Left lobe of liver (tissue), 2 donors: ENCODE results near the gene ATP13A1. TPM values are rescaled to one million over a fixed set of nuclear protein-coding genes. Genes with fewer than 3 reads are reported as not detected.
"Not testable (repeated sequence)": the region's sequence is repeated elsewhere in the genome, so short reads cannot be mapped to it uniquely, and the experiment has no call there.

Experiments
- ATAC-seq: fragments of 200-7000 bp; cut with Tn5 transposase; one replicate; pipeline ENCODE4 v1.9.1; 2020; ENCODE audit warnings: mild to moderate bottlenecking, moderate library complexity
- DNase-seq: peaks from one replicate; pipeline ENCODE4 v3.0.0-alpha.2; 2020; ENCODE audit warnings: low spot score
- total RNA-seq: library from RNA; stranded (reverse); gene quantifications from one replicate; pipeline ENCODE4 v1.2.1, GENCODE V29; 2021
- donor health status: DM: no; HTN: no; CAD: no; lungs with moderate emphysema.
- donor health status: DM: no; HTN: yes; CAD: no.

The ATP13A1 gene
- total RNA-seq, result 34.2 TPM

DNA sequence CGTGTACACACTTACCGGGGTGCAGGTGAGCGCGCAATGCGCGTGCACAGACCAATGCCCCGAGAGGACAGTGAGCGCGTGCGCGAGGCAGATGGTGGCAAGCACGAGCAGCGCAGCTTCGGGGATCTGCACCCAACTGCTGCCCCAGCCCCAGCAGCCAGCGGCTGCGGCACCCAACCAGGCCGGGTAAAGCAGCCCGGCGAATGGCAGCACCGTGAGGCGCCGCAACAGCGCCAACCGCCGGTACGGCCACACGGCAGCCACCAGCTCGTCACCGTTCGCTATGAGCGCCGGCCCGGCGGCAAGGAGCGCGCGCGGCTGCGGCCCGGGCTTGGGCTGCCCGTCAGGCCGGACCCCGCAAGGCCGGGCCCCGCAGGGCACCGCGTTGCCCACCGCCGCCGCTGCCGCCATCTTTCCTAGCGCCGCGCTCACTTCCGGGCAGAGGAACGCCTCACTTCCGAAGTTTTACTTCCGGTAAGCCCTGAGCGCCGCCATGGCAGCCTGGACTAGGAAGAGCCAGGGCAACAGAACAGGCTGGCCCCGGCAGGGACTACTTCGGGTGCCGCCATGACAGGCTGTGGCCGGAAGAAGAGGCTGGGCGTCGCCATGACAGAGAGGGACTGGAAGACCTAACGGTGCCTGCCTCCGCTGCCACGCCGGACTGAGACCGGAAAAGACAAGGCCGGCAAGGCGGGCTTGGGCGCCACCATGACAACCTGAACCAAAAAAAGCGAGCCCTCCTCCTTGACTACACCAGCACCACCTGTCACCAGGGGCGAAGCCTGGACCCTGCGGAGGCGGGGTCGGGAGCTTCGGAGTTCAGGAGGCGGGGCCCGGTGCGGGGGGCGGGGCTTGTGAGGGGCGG lies at the start of gene ATP13A1:
Gene ATP13A1 (minus strand): TSS at position 421 of the 865 bp plus-strand sequence. CDS start 10 bp downstream, at position 411.
- DNase-seq (peak; percentile 97), ATAC-seq (peak; percentile 92)

DNA sequence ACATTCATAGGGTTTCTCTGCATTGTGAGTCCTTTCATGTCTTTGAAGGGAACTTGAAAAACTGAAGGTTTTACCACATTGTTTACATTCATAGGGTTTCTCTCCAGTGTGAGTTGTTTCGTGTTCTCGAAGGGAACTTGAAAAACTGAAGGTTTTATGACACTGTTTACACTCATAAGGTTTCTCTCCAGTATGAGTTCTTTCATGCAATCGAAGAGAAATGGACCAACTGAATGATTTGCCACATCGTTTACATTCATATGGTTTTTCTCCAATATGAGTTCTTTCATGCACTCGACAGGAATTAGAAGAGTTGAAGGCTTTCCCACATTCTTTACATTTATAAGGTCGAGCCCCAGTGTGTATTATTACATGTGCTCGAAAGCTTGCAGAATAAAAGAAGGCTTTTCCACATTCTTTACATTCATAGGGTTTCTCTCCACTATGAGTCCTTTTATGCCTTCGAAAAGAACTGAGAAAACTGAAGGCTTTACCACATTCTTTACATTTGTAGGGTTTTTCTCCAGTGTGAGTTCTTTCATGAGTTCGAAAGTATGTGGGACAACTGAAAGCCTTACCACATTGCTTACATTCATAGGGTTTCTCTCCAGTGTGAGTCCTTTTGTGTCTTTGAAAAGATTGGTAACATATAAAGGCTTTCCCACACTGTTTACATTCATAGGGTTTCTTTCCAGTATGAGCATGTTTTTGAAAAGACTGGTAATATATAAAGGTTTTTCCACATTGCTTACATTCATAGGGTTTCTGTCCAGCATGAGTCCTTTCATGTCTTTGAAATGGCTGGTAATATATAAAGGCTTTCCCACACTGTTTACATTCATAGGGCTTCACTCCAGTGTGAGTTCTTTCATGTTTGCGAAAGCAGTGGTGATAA lies 48.7 kb upstream of the ATP13A1 start:
- no peak for DNase-seq
- ATAC-seq, result no peak

DNA sequence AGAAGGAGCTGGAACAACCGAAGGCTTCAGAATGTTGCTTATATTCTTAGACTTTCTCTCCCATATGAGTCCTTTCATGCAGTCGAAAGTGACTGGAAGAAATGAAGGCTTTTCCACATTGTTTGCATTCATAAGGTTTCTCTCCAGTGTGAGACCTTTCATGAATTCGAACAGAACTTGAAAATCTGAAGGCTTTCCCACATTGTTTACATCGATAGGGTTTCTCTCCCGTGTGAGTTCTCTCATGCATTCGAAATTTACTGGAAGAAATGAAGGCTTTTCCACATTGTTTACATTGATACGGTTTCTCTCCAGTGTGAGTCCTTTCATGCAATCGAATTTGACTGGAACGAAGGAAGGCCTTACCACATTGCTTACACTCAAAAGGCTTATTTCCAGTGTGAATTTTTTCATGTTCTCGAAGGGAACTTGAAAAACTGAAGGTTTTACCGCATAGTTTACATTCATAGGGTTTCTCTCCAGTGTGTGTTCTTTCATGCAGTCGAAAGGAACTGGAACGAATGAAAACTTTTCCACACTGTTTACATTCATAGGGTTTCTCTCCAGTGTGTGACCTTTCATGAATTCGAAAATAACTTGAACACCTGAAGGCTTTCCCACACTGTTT lies 47.9 kb upstream of the ATP13A1 start:
- ATAC-seq (no peak), DNase-seq (no peak)

DNA sequence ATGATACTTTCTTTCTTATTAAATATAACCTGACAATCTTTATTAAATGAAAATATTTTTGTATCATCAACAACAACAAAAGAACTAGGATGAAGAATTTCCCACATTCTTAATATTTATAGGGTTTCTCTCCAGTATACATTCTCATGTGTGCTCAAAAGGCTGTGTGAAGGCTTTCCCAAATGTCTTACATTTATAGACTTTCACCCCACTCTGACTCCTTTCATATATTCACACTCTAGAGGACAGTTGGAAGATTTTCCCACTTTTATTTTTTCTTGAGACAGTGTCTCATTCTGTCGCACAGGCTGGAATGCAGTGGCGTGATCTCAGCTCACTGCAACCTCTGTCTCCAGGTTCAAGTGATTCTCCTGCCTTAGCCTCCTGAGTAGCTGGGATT lies 47.0 kb upstream of the ATP13A1 start:
- DNase-seq, result no peak
- ATAC-seq, result no peak

DNA sequence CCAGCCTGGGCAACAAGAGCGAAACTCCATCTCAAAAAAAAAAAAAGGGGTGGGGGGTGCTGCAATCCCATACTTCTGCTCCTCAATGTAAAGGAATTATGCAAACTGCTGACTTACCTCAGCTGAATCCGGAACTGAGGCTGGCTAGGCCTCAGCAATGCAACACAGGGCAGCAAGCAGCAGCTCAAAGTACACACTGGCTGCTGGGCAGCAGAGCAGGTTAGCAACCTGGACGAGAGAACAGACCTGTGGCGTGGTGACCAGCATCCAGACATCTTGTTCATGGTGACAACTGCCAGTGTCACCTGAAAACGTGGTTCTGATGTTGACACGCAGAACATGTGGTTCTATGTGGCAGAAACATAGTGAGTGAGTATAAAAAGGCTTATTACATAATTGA lies 41.4 kb upstream of the ATP13A1 start:
- DNase-seq, result no peak
- no peak for ATAC-seq

DNA sequence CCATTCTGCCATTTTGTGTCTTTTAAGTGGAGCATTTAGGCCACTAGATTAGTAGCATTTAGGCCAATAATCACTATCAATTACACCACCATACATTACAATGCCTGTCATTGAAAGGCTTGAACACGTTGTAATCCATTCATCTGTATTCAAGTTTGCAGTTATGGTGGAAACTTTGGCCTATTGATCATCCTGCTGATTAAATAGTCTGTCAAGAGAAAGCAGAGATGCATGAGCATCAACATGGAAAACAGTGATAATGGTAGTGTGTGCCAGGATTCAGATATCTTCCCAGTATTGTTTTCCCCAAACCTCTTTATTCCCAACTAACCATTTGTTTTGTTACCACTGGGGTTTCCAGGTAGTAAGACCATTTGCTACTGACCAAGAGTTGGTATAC lies 37.0 kb upstream of the ATP13A1 start:
- ATAC-seq, DNase-seq: not testable (repeated sequence)

DNA sequence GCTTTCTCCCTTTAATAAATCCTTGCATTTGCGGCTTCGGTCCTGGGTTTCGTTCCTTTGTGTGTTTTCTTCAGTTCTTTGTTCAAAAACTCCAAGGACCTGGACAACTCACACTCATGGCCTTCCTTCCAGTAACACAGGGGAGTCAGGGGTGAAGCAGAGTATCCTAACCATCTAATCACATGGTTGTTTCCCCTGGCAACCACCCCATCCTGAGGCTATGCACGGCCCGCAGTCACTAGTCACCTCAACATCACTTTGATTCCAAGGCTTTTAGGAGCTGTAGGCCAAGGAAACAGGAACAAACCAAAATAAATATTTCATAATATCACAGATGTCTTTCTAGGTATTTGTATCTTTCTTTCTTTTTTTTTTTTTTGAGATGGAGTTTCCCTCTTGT lies 34.1 kb upstream of the ATP13A1 start:
- DNase-seq, result no peak
- ATAC-seq, result no peak

DNA sequence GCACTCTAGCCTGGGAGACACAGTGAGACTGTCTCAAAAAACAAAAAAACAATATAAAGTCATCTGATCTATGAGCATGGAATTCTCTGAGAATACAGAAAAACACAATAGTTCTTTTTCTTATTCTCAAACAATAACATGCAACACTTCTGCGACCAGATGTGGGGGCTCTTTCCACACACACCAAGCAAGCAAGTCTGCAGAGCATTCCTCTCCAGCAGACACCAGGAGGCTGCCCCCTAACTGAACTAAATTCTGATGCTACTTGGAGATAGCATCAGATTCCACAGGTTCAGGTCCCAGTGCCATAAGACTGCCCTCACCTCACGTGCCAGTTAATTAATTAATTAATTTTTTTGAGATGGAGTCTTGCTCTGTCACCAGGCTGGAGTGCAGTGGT lies 32.9 kb upstream of the ATP13A1 start:
- DNase-seq, result no peak
- no peak for ATAC-seq

DNA sequence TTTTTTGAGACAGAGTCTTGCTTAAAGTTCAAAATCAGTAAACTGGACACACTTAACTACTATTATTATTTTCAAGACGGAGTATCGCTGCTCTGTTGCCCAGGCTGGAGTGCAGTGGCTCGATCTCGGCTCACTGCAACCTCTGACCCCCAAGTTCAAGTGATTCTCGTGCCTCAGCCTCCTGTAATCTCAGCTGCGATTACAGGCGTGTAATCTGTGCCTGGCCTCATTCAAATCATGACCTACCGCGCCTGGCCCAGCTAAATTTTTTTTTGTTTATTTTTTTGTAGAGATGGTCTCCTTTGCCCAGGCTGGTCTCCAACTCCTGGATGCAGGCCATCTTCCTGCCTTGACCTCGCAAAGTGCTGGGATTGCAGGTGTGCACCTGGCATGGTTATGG lies 28.2 kb upstream of the ATP13A1 start:
- DNase-seq (no peak), ATAC-seq (no peak)

DNA sequence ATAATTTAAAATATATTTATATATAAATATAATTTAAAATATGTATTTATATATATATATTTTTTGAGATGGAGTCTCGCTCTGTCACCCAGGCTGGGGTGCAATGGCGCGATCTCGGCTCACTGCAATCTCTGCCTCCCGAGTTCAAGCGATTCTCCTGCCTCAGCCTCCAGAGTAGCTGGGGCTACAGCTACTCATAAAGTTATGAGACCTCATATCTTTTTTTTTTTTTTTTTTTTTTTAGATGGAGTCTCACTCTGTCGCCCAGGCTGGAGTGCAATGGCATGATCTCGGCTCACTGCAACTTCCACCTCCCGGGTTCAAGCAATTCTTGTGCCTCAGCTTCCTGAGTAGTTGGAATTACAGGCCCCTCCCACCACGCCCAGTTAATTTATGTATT lies 25.5 kb upstream of the ATP13A1 start:
- not testable (repeated sequence) for ATAC-seq, DNase-seq

DNA sequence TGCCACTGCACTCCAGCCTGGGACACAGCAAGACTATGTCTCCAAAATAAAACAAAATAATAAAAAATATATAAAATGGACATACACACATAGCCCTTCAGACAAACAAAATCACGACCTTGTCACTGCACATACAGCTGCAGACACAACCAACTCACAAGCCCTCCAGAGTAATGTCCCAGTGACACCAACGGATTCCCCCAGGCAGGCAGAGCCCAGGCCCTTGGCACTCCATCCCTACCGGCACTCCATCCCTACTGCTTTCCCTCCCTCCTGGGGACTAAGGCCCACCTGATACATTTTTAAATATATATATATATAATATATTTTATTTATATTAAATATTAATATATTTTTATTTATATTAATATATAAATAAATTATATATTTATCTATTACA lies 23.6 kb upstream of the ATP13A1 start:
- ATAC-seq (no peak), DNase-seq (no peak)

DNA sequence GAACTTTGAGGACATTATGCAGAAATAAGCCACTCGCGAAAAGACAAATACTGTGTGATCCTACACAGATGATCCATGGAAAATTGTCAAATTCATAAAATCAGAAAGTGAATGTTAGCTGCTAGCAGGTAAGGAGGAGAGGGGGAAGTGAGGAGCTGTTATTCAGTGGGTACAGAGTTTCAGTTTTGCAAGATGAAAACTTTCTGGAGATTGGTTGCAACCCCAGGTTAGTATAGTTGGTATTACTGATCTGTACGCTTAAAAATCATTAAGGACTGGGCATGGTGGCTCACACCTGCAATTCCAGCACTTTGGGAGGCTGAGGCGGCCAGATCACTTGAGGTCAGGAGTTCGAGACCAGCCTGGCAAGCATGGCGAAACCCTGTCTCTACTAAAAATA lies 23.1 kb upstream of the ATP13A1 start:
- ATAC-seq, result no peak
- no peak for DNase-seq

DNA sequence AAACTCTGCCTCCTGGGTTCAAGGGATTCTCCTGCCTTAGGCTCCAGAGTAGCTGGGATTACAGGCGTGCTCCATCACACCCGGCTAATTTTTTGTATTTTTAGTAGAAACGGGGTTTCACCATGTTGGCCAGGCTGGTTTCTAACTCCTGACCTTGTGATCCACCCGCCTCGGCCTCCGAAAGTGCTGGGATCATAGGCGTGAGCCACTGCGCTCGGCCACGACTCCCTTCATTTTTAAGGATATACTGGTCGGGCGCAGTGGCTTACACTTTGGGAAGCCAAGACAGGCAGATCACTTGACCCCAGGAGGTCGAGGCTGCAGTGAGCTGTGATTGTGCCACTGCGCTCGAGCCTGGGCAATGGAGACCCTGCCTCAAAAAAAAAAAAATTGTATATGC lies 22.6 kb upstream of the ATP13A1 start:
- not testable (repeated sequence) for ATAC-seq, DNase-seq

DNA sequence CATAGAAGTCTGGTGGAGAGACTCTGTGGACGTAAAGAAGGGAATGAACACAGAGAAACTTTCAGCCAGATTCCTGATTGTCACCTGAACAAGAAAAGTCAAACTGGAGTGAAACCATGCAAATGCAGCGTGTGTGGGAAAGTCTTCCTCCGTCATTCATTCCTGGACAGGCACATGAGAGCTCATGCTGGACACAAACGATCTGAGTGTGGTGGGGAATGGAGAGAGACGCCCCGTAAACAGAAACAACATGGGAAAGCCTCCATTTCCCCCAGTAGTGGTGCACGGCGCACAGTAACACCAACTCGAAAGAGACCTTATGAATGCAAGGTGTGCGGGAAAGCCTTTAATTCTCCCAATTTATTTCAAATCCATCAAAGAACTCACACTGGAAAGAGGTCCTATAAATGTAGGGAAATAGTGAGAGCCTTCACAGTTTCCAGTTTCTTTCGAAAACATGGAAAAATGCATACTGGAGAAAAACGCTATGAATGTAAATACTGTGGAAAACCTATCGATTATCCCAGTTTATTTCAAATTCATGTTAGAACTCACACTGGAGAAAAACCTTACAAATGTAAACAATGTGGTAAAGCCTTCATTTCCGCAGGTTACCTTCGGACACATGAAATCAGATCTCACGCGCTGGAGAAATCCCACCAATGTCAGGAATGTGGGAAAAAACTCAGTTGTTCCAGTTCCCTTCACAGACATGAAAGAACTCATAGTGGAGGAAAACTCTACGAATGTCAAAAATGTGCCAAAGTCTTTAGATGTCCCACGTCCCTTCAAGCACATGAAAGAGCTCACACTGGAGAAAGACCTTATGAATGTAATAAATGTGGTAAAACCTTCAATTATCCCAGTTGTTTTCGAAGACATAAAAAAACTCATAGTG lies 15.9 kb upstream of the ATP13A1 start:
- DNase-seq (no peak), ATAC-seq (no peak)

DNA sequence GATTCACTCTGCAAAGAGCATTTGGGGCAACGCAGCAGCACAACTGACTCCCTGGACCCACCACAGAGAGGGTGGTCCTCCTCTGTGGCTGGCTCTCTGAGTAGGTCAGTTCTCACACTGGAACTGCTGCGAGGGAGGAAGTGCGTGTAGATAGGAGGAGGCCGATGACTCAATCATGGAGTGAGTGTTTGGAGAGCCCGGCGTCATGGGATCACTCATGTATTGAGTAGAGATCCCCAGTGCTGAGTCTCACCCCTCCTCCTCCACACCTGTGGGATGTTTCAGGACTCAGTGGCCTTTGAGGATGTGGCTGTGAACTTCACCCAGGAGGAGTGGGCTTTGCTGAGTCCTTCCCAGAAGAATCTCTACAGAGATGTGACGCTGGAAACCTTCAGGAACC lies 14.1 kb upstream of the ATP13A1 start:
- ATAC-seq, result no peak
- no peak for DNase-seq

DNA sequence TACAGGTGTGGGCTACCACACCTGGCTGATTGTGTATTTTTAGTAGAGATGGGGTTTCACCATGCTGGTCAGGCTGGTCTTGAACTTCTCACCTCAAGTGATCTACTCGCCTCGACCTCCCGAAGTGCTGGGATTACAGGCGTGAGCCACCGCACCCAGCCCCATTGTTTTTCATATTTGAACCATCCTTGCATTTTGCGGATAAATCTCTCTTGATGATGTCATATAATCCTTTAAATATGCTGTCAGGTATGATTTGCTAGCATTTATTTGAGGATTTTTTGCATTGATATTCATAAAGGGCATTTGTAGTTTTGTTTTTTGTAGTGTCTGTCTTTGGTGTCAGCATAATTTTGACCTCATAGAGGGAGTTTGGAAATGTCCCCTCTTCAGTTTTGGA lies 10.8 kb upstream of the ATP13A1 start:
- ATAC-seq, result no peak
- no peak for DNase-seq

DNA sequence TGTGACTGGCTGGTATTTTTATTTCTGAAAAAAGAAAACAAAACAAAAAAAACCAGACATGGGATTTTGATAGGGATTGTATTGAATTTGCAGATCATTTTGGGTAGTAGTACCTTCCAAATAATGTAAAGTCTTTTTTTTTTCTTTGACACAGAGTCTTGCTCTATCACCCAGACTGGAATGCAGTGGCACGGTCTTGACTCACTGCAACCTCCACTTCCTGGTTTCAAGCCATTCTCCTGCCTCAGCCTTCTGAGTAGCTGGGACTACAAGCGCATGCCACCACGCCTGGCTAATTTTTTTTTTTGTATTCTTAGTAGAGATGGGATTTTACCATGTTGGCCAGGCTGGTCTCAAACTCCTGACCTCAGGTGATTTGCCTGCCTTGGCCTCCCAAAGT lies 9.3 kb upstream of the ATP13A1 start:
- no peak for DNase-seq
- no peak for ATAC-seq

DNA sequence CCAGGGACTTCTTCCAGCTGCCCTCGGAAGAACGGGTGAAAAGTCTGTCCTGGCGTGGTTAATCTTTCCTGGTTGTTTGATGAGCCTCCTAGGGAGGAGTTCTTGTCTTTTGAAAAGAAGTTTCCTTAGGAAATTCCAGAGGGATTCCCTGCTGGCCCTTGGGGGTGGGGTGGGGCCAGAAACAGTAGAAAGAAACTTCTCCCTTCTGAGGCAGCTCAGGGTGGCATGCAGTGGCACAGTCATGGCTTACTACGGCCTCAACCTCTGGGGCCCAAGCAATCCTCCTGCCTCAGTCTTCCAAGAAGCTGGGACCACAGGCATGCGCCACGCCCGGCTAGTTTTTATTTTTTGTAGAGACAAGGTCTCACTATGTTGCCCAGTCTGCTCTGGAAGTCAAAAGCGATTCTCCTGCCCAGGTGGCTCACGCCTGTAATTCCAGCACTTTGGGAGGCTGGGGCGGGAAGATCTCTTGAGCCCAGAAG lies 6.6 kb upstream of the ATP13A1 start:
- no peak for ATAC-seq
- DNase-seq, result no peak

DNA sequence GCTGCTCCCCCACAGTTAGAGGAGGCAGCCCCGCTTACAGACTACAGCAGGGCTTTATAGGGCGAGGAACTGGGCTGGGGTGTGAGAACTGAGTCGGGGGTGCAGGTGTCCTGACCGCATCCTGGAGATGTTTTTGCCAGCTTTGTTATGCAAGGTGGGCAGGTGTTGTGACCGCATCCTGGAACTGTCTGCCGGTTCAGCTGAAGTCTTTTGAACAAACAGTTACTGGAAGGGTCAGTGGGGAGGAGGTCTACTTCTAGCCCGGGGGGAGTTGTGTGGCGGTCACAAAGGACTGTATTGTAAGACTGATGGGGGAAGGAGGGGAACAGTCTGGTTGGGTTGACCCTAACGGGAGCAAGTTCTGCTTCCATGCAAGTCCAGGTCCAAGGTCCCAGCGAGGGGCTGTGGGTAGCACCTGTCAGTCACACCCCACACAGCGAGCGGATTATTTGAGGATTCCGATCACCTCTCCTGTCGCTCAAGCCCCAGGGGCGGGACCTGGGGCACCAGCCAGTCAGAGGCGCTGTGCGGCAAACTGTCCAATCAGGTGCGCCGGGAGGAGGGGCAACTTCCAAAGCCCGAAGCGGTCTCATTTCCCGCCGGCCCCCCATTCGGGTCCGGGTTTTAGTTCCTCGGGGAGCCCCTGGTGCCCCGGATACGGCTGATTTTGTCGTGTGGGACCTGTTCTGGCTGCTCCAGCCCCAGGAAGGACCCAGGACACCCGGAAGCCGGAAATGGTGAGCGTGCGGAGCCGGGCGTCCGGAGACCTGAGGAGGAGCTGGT lies 4.9 kb upstream of the ATP13A1 start, which contains the start of gene ZNF101:
Gene ZNF101 (plus strand): TSS at position 610 of the 783 bp plus-strand sequence. CDS start 125 bp downstream, at position 735.
- DNase-seq (peak; percentile 93), ATAC-seq (peak; percentile 84)
